Subcutaneous adipose tissue (tissue), 4 donors: ENCODE data around the gene RRBP1. TPM values are rescaled to one million over a fixed set of nuclear protein-coding genes. Genes with fewer than 3 reads are reported as not detected.

Experiments used
- CTCF ChIP-seq: fragments of 450-650 bp; IDR thresholded peaks from one replicate; pipeline ENCODE4 v1.5.1; 2016; ENCODE audit warnings: low read depth, mild to moderate bottlenecking, control low read depth, antibody characterized with exemption, moderate library complexity
- total RNA-seq, 4 donors: library from RNA; depleted of rRNA; stranded (reverse); fragments of >200 nt; gene quantifications; one replicate each; pipeline ENCODE4 v1.1.0, GENCODE V29; 2016

The RRBP1 gene
- total RNA-seq, 4 donors from 2014 or later: 45.0 to 71.6 (median 55.2) TPM

- TF ChIP-seq CTCF: no peak
Observed at GRCh38 chr20:17680836-17681725, 961 bp downstream of the RRBP1 start.

- no peak for TF ChIP-seq CTCF
Observed at GRCh38 chr20:17679941-17680835, 1.9 kb downstream of the RRBP1 start.

GRCh38 chr20:17678886-17679285, 3.2 kb downstream of the RRBP1 start:
- no peak for TF ChIP-seq CTCF

DNA sequence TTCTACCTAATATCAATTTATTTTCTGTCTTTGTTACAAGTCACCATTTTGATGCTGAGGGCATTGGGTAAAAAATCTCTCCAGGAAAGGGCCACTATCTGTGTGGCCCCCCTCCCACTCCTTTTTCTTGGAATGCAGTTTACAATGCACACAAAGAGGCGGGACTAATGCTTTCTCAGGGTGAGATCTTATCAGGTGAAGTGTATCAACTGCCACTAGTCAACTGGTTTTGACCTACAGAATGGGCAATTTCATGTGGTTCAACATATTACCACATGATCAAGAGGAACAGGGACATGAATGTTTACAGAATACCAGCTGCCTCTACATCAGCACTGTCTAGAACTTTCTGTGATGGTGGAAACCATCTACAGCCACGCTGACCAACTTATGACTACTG, 3.7 kb downstream of the RRBP1 start:
- TF ChIP-seq CTCF: no peak

DNA sequence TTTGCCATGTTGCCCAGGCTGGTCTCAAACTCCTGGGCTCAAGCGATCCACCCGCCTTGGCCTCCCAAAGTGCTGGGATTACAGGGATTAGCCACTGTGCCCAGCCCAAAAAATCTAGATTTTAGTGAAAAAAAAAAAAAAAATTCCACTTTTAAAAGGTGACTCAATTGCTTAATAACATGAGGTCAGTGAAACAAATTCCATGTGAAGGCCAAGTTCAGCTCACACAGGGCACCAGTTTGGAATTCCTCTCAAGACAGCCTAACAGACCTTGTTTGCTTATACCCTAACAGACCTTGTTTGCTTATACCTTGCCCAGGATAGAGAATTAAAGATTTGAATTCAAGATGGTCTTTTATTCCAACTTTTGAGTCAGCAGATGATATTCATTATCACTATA, 5.1 kb downstream of the RRBP1 start:
- TF ChIP-seq CTCF: no peak

DNA sequence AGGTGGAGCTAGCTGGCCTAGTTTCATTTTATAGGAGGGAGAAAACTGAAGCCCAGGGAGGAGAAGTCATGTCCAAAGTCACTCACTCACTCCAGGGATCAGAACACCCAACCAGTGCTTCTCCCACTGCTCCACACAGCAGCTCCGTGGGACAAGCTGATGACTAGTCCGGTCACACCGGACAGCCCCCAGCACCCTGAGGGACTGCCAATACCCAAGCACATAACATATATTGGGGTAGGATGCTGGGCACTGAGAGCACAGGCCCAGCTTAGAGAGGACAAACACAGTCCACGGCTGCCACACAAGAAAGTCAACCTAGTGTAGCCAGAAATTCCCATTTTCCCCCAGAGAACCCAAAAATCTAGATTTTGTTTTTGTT, 5.7 kb downstream of the RRBP1 start:
- no peak for TF ChIP-seq CTCF
